Liver (tissue), 9 donors: ENCODE results near the gene CLCN5. TPM values are rescaled to one million over a fixed set of nuclear protein-coding genes. Genes with fewer than 3 reads are reported as not detected.

Experiments used
- DNase-seq: peaks from one replicate; pipeline ENCODE4 v3.0.0-alpha.2; 2017; ENCODE audit warnings: low spot score
- H3K27ac ChIP-seq, 2 donors: one replicate each; pipeline ENCODE4 v1.7.0; 2013; ENCODE audit warnings: inconsistent platforms in 2 of 2, low read length in 2 of 2, control low read depth in 1 of 2, low read depth in 1 of 2, mild to moderate bottlenecking in 1 of 2
- H3K27me3 ChIP-seq, 4 donors: one replicate each; pipeline versions ENCODE4 v1.6.1 to v1.7.0; 2013; ENCODE audit warnings: low read length in 3 of 4, inconsistent platforms in 1 of 4, mild to moderate bottlenecking in 1 of 4, moderate library complexity in 1 of 4; ENCODE audit not compliant: control insufficient read depth in 4 of 4, insufficient read depth in 4 of 4
- H3K36me3 ChIP-seq, 4 donors: one replicate each; pipeline versions ENCODE4 v1.6.1 to v1.7.0; 2013; ENCODE audit warnings: low read length in 3 of 4, mild to moderate bottlenecking in 3 of 4, low read depth in 1 of 4, moderate library complexity in 1 of 4; ENCODE audit not compliant: control insufficient read depth in 4 of 4, insufficient read depth in 3 of 4
- H3K4me1 ChIP-seq, 4 donors: one replicate each; pipeline versions ENCODE4 v1.6.1 to v1.7.0; 2013; ENCODE audit warnings: low read length in 3 of 4, mild to moderate bottlenecking in 3 of 4, moderate library complexity in 1 of 4; ENCODE audit not compliant: control insufficient read depth in 4 of 4, insufficient read depth in 4 of 4
- H3K4me3 ChIP-seq, 3 donors: one replicate each; pipeline versions ENCODE4 v1.6.1 to v1.7.0; 2013; ENCODE audit warnings: low read length in 3 of 3, control low read depth in 1 of 3, low read depth in 1 of 3, mild to moderate bottlenecking in 1 of 3
- H3K9ac ChIP-seq, 2 donors: one replicate each; pipeline ENCODE4 v1.7.0; 2013; ENCODE audit warnings: low read length in 2 of 2, mild to moderate bottlenecking in 2 of 2, moderate library complexity in 2 of 2, control low read depth in 1 of 2, low read depth in 1 of 2
- H3K9me3 ChIP-seq, 4 donors: one replicate each; pipeline versions ENCODE4 v1.6.1 to v1.7.0; 2013; ENCODE audit warnings: low read length in 3 of 4; ENCODE audit not compliant: control insufficient read depth in 4 of 4
- EGR1 ChIP-seq, 2 donors: IDR thresholded peaks; 2 replicates each; pipeline ENCODE4 v1.6.1; 2016 to 2018; ENCODE audit warnings: antibody characterized with exemption in 2 of 2, low read depth in 2 of 2
- FOXA1 ChIP-seq: IDR thresholded peaks from 2 replicates; pipeline ENCODE4 v1.6.1; 2016; ENCODE audit warnings: antibody characterized with exemption
- FOXA2 ChIP-seq: IDR thresholded peaks from 2 replicates; pipeline ENCODE4 v1.6.1; 2016; ENCODE audit warnings: antibody characterized with exemption
- GABPA ChIP-seq, 2 donors: IDR thresholded peaks in 1 of 2; conservative IDR thresholded peaks in 1 of 2; 2 replicates each; pipeline ENCODE4 v1.6.1; 2016; ENCODE audit warnings: antibody characterized with exemption in 2 of 2, mild to moderate bottlenecking in 1 of 2, moderate library complexity in 1 of 2
- HNF4A ChIP-seq, 2 donors: conservative IDR thresholded peaks; 2 replicates each; pipeline ENCODE4 v1.6.1; 2016; ENCODE audit warnings: antibody characterized with exemption in 2 of 2, mild to moderate bottlenecking in 2 of 2
- HNF4G ChIP-seq: IDR thresholded peaks from 2 replicates; pipeline ENCODE4 v1.6.1; 2016; ENCODE audit warnings: antibody characterized with exemption
- JUND ChIP-seq, 2 donors: IDR thresholded peaks; 2 replicates each; pipeline ENCODE4 v1.6.1; 2016; ENCODE audit warnings: antibody characterized with exemption in 2 of 2
- NR2F2 ChIP-seq: IDR thresholded peaks from 2 replicates; pipeline ENCODE4 v1.6.1; 2016; ENCODE audit warnings: antibody characterized with exemption
- RAD21 ChIP-seq, 2 donors: IDR thresholded peaks; 2 replicates each; pipeline ENCODE4 v1.6.1; 2016; ENCODE audit warnings: antibody characterized with exemption in 2 of 2, mild to moderate bottlenecking in 2 of 2
- RXRA ChIP-seq, 2 donors: IDR thresholded peaks; 2 replicates each; pipeline ENCODE4 v1.6.1; 2017 to 2018; ENCODE audit warnings: antibody characterized with exemption in 2 of 2, mild to moderate bottlenecking in 1 of 2
- SP1 ChIP-seq: IDR thresholded peaks from 2 replicates; pipeline ENCODE4 v1.6.1; 2018; ENCODE audit warnings: antibody characterized with exemption, mild to moderate bottlenecking
- YY1 ChIP-seq: IDR thresholded peaks from 2 replicates; pipeline ENCODE4 v1.6.1; 2016; ENCODE audit warnings: antibody characterized with exemption, mild to moderate bottlenecking
- ZBTB33 ChIP-seq: IDR thresholded peaks from 2 replicates; pipeline ENCODE4 v1.6.1; 2016; ENCODE audit warnings: antibody characterized with exemption
- WGBS: extraction: QIAGEN DNeasy Blood & Tissue Kit; methylation state at CpG from one replicate; pipeline ENCODE4 v1.1.7; 2013; 5-methylcytosine and 5-hydroxymethylcytosine counted together
- polyA plus RNA-seq, 2 donors: library from polyadenylated mRNA; stranded (reverse) in 1 of 2; unstranded in 1 of 2; fragments of 200-250 nt in 1 of 2; fragments of >200 nt in 1 of 2; fragmentation: Nextera tagmentation in 1 of 2; extraction: Ambion mirVana in 1 of 2; gene quantifications; one replicate each; pipeline versions ENCODE4 v1.2.1 to v1.2.3, GENCODE V29; 2013 to 2015
- total RNA-seq, 2 donors: library from RNA; depleted of rRNA; stranded (reverse); fragments of >200 nt; gene quantifications; one replicate each; pipeline ENCODE4 v1.2.3, GENCODE V29; 2014
- TF ChIP-seq, protein P1 (sequence below): fragments of 150-350 bp; IDR thresholded peaks from 2 replicates; pipeline ENCODE4 v1.5.1; 2017; ENCODE audit warnings: improper control_type of control experiment, low read depth, low read length; ENCODE audit not compliant: missing input control
- TF ChIP-seq, protein P2 (sequence below): IDR thresholded peaks from 2 replicates; pipeline ENCODE4 v1.6.1; 2016; ENCODE audit warnings: antibody characterized with exemption, mild to moderate bottlenecking
- TF ChIP-seq, protein P3 (sequence below): IDR thresholded peaks from 2 replicates; pipeline ENCODE4 v1.6.1; 2016; ENCODE audit warnings: antibody characterized with exemption
- donor health status: healthy.
- donor health status: healthy.
- donor health status: healthy.
- donor health status: healthy.
- donor health status: healthy.

CLCN5 gene
- total and polyA plus RNA-seq, 4 donors, result 5.6 to 56.1 (median 14.6) TPM

- H3K9me3 ChIP-seq, result no peaks in the 10 kb centered on the region
- H3K9ac ChIP-seq, result no peak overlapping the region
- H3K27me3 ChIP-seq, result no peaks in the 10 kb centered on the region
- H3K36me3 ChIP-seq, result no peaks in the 10 kb centered on the region
- no peak for DNase-seq
- H3K27ac ChIP-seq, result no peak overlapping the region
- no peak overlapping the region for H3K4me3 ChIP-seq
- WGBS, result 85% methylated on average over 2 of the region's 2 CpGs
- TF ChIP-seq SP1 (no peak), FOXA1 (no peak), YY1 (no peak), GABPA (IDR thresholded peaks at IDR 0.05 in 1 of 2, conservative IDR thresholded peaks at IDR 0.05 in 1 of 2) (no peak), HNF4G (no peak), EGR1 (IDR thresholded peaks at IDR 0.05; ENCODE audit: low read depth in 2 of 2) (no peak), ZBTB33 (no peak), RAD21 (IDR thresholded peaks at IDR 0.05) (no peak), JUND (IDR thresholded peaks at IDR 0.05) (no peak), RXRA (IDR thresholded peaks at IDR 0.05) (no peak), NR2F2 (no peak)
- TF ChIP-seq, protein P1, sequence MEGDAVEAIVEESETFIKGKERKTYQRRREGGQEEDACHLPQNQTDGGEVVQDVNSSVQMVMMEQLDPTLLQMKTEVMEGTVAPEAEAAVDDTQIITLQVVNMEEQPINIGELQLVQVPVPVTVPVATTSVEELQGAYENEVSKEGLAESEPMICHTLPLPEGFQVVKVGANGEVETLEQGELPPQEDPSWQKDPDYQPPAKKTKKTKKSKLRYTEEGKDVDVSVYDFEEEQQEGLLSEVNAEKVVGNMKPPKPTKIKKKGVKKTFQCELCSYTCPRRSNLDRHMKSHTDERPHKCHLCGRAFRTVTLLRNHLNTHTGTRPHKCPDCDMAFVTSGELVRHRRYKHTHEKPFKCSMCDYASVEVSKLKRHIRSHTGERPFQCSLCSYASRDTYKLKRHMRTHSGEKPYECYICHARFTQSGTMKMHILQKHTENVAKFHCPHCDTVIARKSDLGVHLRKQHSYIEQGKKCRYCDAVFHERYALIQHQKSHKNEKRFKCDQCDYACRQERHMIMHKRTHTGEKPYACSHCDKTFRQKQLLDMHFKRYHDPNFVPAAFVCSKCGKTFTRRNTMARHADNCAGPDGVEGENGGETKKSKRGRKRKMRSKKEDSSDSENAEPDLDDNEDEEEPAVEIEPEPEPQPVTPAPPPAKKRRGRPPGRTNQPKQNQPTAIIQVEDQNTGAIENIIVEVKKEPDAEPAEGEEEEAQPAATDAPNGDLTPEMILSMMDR, result no peak
- TF ChIP-seq, protein P2, sequence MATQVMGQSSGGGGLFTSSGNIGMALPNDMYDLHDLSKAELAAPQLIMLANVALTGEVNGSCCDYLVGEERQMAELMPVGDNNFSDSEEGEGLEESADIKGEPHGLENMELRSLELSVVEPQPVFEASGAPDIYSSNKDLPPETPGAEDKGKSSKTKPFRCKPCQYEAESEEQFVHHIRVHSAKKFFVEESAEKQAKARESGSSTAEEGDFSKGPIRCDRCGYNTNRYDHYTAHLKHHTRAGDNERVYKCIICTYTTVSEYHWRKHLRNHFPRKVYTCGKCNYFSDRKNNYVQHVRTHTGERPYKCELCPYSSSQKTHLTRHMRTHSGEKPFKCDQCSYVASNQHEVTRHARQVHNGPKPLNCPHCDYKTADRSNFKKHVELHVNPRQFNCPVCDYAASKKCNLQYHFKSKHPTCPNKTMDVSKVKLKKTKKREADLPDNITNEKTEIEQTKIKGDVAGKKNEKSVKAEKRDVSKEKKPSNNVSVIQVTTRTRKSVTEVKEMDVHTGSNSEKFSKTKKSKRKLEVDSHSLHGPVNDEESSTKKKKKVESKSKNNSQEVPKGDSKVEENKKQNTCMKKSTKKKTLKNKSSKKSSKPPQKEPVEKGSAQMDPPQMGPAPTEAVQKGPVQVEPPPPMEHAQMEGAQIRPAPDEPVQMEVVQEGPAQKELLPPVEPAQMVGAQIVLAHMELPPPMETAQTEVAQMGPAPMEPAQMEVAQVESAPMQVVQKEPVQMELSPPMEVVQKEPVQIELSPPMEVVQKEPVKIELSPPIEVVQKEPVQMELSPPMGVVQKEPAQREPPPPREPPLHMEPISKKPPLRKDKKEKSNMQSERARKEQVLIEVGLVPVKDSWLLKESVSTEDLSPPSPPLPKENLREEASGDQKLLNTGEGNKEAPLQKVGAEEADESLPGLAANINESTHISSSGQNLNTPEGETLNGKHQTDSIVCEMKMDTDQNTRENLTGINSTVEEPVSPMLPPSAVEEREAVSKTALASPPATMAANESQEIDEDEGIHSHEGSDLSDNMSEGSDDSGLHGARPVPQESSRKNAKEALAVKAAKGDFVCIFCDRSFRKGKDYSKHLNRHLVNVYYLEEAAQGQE, result no peak
- TF ChIP-seq, protein P3, sequence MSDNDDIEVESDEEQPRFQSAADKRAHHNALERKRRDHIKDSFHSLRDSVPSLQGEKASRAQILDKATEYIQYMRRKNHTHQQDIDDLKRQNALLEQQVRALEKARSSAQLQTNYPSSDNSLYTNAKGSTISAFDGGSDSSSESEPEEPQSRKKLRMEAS, result no peak
- H3K4me1 ChIP-seq, result no peaks in the 10 kb centered on the region
Measured at GRCh38 chrX:49947781-49948180, 25.4 kb downstream of the CLCN5 start.

GRCh38 chrX:49949961-49950360 lies 27.6 kb downstream of the CLCN5 start:
- no peak overlapping the region for H3K27ac ChIP-seq
- 79% methylated on average over 1 of the region's 1 CpG for WGBS
- H3K4me3 ChIP-seq, result no peak overlapping the region
- H3K36me3 ChIP-seq, result no peaks in the 10 kb centered on the region
- no peaks in the 10 kb centered on the region for H3K4me1 ChIP-seq
- no peak for DNase-seq
- no peak overlapping the region for H3K9ac ChIP-seq
- H3K9me3 ChIP-seq, result no peaks in the 10 kb centered on the region
- TF ChIP-seq FOXA1 (no peak), JUND (IDR thresholded peaks at IDR 0.05) (no peak), ZBTB33 (no peak), SP1 (no peak), GABPA (IDR thresholded peaks at IDR 0.05 in 1 of 2, conservative IDR thresholded peaks at IDR 0.05 in 1 of 2) (no peak), HNF4A (conservative IDR thresholded peaks at IDR 0.05) (no peak), RAD21 (IDR thresholded peaks at IDR 0.05) (no peak), FOXA2 (no peak), EGR1 (IDR thresholded peaks at IDR 0.05; ENCODE audit: low read depth in 2 of 2) (no peak), RXRA (IDR thresholded peaks at IDR 0.05) (no peak)
- TF ChIP-seq, protein P1, result no peak
- TF ChIP-seq, protein P3, result no peak
- H3K27me3 ChIP-seq, result no peaks in the 10 kb centered on the region
